DMS 273 (cell line): ENCODE measurements around the gene FOXB2.
"Not testable (repeated sequence)": the region's sequence is repeated elsewhere in the genome, so short reads cannot be mapped to it uniquely, and the experiment has no call there.

Source experiments
- DNase-seq: peaks from one replicate; lab custom pipeline; 2025; ENCODE audit not compliant: unreplicated experiment; lab: John Stamatoyannopoulos, UW

The FOXB2 gene

DNA sequence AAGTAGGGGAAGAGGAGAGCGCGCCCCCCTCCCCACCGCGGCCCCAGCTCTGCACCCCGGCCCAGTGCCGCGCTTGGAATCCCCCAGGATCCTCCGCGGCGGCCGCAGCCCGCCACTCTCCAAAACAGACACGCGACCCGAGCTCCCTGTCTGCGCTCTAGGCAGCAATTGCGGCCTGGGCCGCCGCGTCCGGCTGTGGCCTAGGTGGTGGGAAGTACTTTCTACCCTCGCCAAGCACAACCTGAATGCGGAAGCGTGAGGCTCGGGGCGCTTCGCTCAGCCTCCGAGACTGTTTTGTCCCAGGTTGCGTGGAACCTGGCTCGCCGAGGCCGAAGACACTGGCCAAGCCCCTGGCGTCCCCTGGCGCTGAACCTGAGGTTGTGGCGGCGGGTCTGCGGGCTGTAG is 3.3 kb upstream of the FOXB2 start:
- peak; percentile 31 for DNase-seq

DNA sequence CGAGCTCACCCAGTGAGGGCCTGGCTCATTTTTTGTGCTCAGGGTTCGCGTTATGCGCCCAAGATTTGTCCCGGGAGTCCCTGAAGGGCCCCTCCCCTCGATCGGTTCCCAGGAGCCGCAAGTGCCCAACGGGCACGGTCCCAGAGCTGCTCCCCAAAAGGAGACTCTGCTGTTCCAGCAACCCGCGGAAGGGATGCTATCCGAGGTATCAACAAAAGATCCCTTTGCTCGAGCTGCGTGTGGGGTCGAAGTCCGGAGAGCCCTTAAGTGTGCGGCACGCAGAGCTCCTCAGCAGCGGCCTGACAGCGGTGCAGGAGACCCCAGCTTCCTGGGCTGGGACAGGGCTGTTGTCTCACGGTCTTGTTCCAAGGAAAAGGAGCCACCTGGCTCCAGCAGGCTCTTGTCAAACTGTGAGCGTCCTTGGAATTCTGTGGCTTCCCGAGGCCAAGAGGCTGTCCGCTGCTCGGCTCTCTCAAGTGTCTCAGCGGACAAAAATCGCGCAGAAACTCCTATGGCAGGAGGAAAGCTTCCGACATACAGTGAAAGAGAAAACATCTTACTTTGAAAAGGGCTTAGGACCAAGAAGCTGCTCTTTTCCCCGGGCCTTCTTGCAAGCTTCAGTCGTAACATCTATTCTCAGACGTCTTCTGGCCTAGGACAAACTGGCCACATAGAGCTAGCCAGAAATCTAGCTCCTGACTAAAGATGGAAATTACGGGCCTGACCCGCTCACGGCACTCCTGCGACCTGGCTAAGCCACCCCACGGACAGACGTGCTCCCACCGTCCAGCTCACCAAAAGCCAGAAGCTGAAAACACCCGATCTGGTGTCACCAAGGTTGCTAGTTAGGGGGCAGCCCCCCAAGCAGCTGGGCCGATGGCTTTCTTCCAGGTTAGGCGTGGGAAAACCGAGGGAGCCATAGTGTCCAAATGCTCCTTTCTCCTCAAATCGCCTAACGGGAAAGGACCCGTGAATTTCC is 2.6 kb upstream of the FOXB2 start:
- DNase-seq, result peak; percentile 38

DNA sequence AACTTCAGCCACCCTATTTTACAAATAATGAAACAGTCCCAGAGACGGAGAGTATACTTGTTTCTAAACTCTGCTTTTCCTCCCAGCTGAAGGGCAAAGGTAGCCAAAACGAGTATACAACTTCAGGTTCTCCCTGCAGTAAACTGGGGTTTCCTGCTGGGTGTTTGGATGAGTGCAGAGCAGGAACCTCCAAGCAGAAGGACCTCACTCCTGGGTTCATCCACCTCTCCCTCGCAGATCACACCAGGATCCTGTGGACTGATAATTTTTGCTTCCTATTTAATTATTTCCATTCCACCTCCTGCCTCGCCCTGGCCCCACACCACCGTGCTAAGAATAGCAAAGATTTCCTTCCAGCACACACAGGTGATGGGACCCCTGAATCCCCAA is 2.0 kb upstream of the FOXB2 start:
- no peak for DNase-seq

DNA sequence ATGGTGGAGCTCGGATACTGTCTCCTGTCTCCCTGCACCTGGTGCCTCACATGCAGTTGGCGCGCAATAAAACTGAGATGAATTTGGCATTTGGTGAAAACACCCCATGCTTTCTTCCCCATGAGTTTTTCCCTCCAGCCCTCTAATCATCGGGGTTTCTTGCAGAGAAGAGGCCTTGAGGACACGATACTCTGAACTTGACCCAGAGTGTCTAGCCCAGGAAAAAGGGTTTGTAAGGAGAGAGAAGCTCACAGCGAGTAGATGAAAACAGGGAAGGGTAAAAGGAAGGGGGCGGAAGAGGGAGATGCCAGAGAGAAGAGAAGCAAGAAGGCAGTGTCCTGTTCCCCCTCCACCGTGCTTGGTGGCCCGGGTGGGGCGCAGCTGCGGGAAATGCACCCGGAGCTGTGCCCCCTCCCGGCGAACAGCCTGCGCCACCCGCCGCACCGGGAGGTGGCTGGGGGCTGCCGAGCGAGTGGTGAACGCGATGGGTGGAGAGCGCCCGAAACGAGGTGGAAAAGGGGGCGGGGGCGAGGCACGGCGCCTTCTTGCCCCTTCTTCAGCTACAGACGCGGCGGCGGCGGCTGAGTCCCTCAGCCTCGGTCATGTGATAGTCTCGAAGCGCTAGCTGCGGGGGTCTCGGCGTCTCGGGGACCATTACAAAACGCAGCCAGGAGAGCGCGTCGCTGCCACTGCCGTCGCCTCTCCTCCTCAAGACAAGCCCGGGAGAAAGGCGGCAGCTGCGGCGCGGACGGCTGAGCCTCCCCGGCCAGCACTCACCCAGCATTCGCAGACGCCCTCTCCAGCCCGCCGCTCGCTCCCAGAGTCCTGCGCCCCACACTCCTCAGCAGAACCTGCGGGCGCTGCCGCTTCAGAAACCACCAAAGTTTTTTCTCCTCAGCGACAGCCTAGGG is 1.1 kb upstream of the FOXB2 start:
- DNase-seq, result peak; percentile 40

DNA sequence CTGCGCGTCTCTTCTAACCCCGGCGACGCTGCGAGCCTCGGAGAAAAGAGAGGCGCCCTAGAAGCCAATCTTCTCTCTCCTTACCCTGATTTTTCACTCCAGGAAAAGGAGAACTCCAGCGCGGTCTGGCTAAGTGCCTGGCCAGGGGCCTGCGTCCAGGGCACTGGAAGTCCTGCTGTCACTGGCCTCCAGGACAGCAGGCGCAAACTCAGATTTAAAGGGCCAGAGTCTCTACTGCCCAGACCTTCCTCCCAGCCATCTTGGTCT is 553 bp upstream of the FOXB2 start:
- no peak for DNase-seq

DNA sequence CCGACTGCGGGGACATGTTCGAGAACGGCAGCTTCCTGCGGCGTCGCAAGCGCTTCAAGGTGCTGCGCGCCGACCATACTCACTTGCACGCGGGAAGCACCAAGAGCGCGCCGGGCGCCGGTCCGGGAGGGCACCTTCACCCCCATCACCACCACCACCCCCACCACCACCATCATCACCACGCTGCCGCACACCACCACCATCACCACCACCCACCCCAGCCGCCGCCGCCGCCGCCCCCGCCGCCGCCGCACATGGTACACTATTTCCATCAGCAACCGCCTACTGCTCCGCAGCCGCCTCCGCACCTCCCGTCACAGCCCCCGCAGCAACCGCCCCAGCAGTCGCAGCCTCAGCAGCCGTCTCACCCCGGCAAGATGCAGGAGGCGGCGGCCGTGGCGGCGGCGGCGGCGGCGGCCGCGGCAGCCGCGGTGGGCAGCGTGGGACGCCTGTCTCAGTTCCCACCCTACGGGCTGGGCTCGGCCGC is 514 bp downstream of the FOXB2 start:
- peak; percentile 27 for DNase-seq

DNA sequence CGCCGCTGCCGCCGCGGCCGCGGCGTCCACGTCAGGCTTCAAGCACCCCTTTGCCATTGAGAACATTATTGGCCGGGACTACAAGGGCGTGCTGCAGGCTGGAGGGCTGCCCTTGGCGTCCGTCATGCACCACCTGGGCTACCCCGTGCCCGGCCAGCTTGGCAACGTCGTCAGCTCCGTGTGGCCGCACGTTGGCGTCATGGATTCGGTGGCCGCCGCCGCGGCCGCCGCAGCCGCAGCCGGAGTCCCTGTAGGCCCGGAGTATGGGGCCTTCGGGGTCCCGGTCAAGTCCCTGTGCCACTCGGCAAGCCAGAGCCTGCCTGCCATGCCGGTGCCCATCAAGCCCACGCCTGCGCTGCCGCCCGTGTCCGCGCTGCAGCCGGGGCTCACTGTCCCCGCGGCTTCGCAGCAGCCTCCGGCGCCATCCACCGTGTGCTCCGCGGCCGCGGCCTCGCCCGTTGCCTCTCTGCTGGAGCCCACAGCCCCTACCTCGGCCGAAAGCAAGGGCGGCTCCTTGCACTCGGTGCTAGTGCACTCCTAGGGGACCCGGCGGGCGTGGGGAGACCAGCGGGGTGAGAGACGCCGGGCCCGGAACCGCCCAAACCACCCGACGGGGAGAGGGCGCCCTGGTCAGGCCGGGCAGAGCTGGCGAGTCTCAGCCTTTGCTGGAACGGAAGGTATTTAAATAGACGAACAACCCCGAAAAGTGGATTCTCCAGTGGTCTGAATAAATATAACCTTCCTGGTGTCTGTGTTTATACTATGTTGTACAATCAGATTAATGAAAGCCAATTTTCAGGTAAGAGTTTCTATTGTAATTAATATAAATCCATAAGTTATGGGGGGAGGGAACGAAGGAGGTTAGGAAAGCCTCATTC is 1.2 kb downstream of the FOXB2 start:
- peak; percentile 30 for DNase-seq

DNA sequence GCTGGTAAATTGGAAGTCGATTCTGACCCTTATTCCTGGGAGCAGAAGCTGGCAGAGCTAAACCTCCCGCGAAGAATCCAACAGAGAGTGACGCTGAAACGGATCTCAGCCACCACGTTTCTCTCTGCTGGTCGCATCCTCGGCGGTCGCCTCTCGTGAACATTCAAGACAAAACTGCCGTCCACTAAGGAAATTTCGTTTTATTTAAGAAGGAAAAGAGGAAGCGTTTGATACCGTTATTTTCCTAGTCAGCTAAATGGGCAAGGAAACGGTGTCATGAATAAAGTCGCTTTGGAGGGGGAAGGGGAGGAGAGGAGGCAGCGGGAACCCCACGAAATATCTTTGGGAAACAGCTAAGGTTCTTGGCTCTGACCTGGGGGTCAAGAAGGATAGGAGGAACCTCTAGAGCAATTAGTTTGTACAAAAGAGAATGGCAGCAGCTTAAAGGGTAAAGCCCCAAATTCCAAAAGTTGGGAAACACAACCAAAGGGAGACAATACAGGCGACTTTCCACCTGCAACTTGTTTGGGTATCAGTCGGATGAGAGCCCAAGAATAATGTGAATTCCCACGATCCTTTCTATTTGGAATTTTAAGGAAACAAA is 1.9 kb downstream of the FOXB2 start:
- no peak for DNase-seq

DNA sequence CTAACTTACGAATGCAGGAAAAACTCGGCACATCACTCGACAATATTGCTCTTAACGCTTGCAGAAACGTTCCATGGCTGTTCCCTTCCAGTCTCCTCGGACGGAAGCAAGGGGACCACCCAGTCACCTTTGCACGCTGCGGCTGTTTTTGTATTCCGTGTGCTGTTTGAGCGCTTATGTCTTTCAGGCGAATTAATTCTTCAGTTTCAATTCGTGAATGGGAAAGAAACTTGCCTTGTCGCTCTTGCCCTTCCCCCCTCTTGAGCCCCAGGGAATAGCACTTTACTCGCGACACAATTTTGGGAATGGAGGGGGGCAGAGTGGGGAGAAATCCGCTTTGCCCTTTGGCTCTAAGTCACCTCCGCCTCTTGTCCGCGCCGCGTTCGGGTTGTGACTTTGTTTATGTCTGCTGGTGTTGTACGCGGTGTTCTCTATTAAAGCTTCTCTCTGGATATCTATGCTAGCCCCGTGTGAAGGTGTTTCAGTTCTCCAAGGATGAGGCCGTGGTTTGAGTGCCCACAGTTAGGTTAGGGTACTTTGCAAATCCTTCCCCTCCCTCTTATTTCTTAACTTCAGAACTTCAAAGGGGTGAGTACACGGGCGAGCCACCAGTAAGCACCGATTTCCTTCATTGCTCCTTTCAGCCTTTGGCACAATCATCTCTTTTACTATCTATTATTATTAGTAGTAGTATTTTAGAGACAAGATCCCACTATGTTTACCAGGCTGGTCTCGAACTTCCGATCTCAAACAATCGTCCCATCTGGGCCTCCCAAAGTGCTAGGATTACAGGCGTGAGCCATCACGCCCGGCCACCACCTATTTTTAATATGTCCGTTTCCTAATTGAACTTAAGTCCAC is 2.7 kb downstream of the FOXB2 start:
- no peak for DNase-seq

DNA sequence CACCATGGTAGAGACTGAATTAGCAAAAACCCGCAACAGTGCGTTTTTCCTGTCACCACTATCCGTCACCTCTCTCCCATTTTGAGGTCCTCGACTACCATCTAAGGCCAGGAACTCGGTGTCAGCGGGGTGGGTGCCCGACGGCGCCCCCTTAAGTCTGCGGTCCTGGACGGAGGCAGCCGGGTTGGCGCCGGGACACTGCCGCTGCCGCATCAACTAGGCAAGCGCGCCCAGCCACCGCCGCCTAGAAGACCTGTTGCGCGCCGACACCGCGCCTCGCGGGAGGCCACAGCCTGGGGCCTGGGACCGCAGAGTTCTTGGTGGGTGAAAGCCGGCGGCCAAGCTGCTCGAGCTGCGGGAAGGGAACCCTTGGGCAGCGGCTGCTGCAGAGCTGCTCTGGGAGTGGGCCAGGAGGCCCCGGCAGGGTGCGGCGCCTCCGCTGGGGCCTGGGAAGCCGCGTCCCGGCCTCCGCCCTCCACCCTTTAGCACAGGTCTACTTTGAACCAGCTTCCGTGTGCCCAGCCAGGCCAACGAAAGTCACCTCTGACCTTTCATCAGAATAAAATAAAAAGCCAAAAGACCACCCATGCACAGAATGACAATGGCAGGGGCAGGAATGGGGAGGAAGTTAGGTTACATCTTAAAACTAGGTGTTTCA is 3.5 kb downstream of the FOXB2 start:
- DNase-seq, result no peak

DNA sequence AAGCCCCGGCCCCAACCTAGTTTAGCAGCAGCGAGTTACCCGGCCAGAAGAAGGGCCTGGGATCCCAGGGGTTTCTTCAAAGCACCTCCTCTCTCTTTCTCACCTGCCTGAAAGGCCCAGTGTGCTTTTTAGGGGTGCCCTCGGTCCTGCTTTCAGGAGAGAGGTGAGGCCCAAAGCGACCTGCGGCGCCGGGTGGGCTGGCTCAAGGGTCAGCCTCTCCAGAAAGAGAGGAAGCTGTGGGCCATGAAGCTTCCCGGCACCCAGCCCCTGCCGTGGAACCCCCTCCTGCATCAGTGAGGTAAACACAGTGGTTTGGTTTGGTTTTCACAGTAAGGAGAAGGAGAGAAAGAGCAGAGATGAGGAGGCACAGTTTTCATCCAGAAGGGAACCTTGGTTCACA is 4.3 kb downstream of the FOXB2 start:
- no peak for DNase-seq

DNA sequence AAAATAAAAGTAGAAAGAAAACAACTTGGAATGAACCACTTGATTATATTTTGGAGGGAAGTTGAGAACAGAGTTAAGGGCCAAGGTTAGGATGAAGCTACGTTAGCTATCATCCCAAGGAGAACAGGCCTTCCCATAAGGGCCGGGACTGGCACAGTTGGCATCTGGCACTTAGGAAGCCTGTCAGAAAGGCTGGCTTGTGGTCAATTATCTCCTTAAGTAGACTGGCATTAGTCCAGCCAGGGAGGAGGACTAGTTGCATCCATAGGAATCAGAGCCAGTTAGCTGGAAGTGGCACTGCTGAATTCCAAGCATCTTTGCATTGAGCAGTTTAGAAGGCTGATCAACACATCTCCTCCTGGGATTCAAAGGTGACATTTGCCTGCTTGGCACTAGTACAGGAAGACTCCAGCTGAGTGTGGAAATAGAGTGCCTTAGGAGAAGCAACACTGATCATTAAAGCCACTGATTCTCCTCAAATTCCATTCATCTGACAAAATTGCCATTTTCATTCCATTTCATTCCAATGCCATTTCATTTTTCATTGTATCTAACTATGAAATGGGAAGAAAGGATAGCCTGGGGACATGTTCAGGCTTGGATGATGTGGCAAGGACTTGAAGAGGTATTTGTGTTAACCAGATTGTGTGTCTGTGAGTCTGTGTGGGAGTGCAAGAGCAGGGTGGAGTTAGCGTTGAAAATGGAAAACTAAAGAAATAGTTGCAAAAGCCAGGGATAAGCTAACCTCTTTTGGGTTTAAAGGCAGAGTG is 5.5 kb downstream of the FOXB2 start:
- DNase-seq, result peak; percentile 27

DNA sequence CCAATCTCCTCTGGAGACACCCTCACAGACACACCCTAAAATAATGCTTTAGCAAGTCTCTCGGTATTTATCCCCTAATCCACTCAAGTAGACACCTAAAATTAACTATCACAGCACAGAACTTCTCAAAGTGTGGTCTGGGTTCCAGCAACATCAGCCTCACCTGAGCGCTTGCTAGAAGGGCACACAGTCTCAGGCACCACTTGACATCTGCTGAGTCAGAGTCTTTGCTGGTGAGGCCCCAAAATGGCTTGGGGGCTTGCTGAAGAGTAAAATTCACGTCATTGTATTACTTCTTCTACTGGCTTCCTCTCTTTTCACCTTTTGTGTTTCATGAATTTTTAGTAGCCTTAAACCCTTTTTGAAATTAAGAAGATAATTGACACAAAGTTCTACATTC is 9.0 kb downstream of the FOXB2 start:
- DNase-seq, result no peak

DNA sequence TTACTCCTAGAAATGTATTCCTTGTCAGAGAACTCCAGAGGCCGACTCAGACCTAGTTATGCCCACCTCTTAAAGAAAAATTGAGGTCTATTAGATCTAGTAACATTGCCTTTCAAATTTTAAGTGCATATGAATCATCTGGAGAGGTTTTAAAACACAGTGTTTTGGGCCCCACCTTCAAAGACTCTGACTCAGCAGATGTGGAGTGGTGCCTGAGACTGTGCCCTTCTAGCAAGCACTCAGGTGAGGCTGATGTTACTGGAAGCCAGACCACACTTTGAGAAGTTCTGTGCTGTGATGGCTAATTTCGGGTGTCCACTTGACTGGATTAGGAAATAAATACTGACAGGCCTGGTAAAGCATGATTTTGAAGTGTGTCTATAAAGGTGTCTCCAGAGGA is 10.6 kb downstream of the FOXB2 start:
- no peak for DNase-seq

DNA sequence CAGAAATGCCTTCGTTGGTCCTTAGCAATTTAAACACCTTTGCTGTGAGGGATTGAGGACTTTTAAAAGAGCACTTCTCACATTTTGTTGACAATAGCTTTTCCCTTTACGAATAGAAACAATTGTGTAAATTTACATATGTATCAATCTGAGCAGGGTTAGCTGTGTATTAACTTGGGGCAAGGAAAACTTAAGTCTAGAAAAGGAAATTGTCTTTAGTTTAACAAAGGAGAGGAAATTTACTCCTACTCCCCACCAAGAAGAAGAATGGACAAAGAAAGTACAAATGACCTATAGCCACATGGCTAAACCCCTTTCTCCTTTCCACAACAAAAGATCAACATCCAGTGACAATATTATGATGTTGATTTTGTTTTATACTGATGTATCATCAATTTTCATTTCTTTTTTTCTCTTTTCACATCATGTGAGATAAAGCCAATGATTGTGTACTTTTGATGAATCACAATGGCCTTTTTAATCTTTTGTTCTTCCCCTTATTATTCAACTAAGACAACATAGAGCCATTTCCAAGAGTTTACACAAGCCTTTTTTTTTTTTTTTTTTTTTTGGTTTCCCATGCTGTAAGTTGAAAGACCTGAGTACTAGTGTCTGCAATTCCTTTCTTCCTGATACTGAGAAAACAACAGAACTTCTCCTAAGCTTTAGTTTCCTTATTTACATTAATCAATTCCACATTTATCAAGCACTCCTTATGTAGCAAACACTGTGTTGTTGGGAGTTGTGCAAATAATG is 19.0 kb downstream of the FOXB2 start:
- DNase-seq, result no peak

DNA sequence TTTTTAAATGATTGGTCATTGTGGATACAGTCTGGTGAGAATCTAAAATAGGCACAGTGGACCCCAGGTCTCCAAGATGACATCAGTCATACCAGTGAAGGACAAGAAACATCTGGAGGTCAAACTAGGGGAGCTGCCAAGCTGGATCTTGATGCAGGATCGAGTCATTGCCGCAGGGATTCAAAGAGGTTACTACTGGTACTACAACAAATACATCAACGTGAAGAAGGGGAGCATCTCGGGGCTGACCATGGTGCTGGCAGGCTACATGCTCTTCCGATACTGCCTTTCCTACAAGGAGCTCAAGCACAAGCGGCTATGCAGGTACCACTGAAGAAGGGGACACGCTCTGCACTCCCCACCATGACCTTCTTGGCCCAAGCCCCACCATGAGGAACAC is 20.9 kb downstream of the FOXB2 start:
- no peak for DNase-seq

DNA sequence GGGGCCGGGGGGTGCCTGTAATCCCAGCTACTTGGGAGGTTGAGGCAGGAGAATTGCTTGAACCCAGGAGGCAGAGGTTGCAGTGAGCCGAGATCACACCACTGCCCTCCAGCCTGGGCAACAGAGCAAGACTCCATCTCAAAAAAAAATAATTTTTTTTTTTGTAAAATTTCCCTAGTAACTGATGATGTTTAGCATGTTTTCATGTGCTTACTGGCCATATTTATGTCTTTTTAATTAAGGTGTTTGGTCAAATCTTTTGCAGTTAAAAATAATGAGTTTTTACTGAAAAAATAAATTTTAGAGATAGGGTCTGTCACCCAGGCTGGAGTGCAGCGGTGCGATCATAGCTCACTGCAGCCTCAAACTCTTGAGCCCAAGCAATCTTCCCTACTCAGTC is 24.3 kb downstream of the FOXB2 start:
- DNase-seq, result not testable (repeated sequence)

DNA sequence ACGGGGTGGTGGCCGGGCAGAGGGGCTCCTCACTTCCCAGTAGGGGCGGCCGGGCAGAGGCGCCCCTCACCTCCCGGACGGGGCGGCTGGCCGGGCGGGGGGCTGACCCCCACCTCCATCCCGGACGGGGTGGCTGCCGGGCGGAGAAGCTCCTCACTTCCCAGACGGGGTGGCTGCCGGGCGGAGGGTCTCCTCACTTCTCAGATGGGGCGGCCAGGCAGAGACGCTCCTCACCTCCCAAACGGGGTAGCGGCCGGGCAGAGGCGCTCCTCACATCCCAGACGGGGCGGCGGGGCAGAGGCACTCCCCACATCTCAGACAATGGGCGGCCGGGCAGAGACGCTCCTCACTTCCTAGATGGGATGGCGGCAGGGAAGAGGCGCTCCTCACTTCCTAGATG is 41.2 kb downstream of the FOXB2 start:
- DNase-seq, result not testable (repeated sequence)
